Ovary (tissue), 9 donors: ENCODE results near the gene SPATC1L. TPM values are rescaled to one million over a fixed set of nuclear protein-coding genes. Genes with fewer than 3 reads are reported as not detected.

Experiments used
- DNase-seq, 5 donors: peaks; one replicate each; pipeline ENCODE4 v3.0.0-alpha.2; 2019 to 2020
- H3K27ac ChIP-seq, 2 donors: fragments of 200-600 bp; one replicate each; pipeline versions ENCODE4 v1.5.1 to v1.8.0; 2019 to 2022
- H3K27me3 ChIP-seq: fragments of 200-600 bp; one replicate; pipeline ENCODE4 v1.8.0; 2022
- H3K36me3 ChIP-seq: fragments of 200-600 bp; sonication (generic); one replicate; pipeline ENCODE4 v1.5.1; 2019
- H3K4me1 ChIP-seq: one replicate; pipeline ENCODE4 v1.8.1; 2013; ENCODE audit warnings: mild to moderate bottlenecking, moderate library complexity; ENCODE audit not compliant: insufficient read depth
- H3K4me3 ChIP-seq: fragments of 200-600 bp; sonication (generic); one replicate; pipeline ENCODE4 v1.5.1; 2017
- H3K9me3 ChIP-seq, 2 donors: fragments of 200-600 bp in 1 of 2; sonication (generic) in 1 of 2; one replicate each; pipeline versions ENCODE4 v1.5.1 to v1.8.1; 2013 to 2019; ENCODE audit warnings: mild to moderate bottlenecking in 1 of 2, moderate library complexity in 1 of 2
- EP300 ChIP-seq: sonication (generic); formaldehyde crosslinking; IDR thresholded peaks from one replicate; pipeline ENCODE4 v1.6.1; 2017; ENCODE audit warnings: antibody characterized with exemption
- POLR2A ChIP-seq: fragments of 450-650 bp; IDR thresholded peaks from one replicate; pipeline ENCODE4 v1.6.1; 2017; ENCODE audit warnings: antibody characterized with exemption, mild to moderate bottlenecking, moderate library complexity
- WGBS, 3 donors: extraction: QIAGEN DNeasy Blood & Tissue Kit in 1 of 3; methylation state at CpG; one replicate each; pipeline versions ENCODE4 v1.1.5 to v1.1.7; 2013 to 2017; 5-methylcytosine and 5-hydroxymethylcytosine counted together
- intact Hi-C, 4 donors: fragments of 100-400 bp; cut with DNase I; formaldehyde crosslinking; loops; one replicate each; pipeline versions ENCODE4 v1.11.0 to v1.15.1; 2022 to 2023
- polyA plus RNA-seq, 2 donors: library from polyadenylated mRNA; stranded (reverse); fragments of 200-250 nt in 1 of 2; fragments of 350-450 nt in 1 of 2; fragmentation: Illumina TruSeq in 1 of 2; extraction: RNeasy Lipid Tissue Mini Kit (QIAGEN cat#74804) in 1 of 2; gene quantifications; one replicate each; pipeline ENCODE4 v1.2.3, GENCODE V29; 2013 to 2014
- total RNA-seq, 7 donors: library from RNA; depleted of rRNA in 2 of 7; stranded (reverse); fragments of >200 nt in 2 of 7; fragmentation: NEBNext Ultra II Directional in 3 of 7; extraction: Animal tissue kit (Norgen Biotek cat#: 25700) in 3 of 7; gene quantifications; one replicate each; pipeline versions ENCODE4 v1.1.0 to v1.2.4, GENCODE V29; 2016 to 2023
- TF ChIP-seq, protein P1 (sequence below), 3 donors: fragments of 450-650 bp in 2 of 3; fragments of 200-600 bp in 1 of 3; IDR thresholded peaks; one replicate each; pipeline versions ENCODE4 v1.5.1 to v1.8.0; 2016 to 2022; ENCODE audit warnings: antibody characterized with exemption in 3 of 3, mild to moderate bottlenecking in 1 of 3
- donor health status: DM: no; HTN: no; CAD: no; lungs with moderate emphysema.
- donor health status: DM: no; HTN: no; CAD: no.
- donor health status: Bipolar disorder and iron deficiency.
- donor health status: DM: yes; HTN: yes; CAD: no.
- donor health status: DM: no; HTN: no; CAD: no.
- donor health status: DM: yes; HTN: yes; CAD: no.

The SPATC1L gene
- total and polyA plus RNA-seq, 9 donors, result 2.8 to 21.3 (median 14.9) TPM

DNA sequence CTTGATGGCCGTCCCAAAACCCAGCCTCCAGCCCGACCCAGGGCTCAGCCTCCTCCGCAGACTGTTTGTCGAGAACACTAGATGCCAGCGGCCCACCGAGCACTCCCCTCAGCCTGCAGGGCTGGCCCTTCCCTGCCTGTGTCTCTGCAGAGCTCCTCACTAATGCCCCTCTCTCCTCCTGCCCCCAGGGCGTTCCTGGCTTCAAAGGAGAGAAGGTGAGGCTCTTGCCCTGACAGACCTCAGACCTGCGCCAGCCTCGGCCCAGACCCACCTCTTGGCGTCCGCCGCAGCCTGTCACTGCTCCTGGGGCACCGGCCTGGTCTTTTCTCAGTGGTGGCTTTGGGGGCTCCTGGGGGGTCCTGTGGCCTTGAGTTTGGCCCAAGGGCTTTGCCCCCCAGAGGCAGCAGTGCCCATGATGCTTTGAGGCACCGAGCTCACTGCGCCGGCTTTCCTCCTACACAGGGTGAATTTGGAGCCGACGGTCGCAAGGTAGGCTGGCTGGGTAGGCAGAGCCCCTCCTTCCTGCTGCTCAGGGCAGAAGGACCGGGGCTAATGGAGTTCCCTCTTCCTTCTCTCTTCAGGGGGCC is 68.0 kb downstream of the SPATC1L start:
- TF ChIP-seq EP300 (no peak), POLR2A (no peak)
- TF ChIP-seq, protein P1, sequence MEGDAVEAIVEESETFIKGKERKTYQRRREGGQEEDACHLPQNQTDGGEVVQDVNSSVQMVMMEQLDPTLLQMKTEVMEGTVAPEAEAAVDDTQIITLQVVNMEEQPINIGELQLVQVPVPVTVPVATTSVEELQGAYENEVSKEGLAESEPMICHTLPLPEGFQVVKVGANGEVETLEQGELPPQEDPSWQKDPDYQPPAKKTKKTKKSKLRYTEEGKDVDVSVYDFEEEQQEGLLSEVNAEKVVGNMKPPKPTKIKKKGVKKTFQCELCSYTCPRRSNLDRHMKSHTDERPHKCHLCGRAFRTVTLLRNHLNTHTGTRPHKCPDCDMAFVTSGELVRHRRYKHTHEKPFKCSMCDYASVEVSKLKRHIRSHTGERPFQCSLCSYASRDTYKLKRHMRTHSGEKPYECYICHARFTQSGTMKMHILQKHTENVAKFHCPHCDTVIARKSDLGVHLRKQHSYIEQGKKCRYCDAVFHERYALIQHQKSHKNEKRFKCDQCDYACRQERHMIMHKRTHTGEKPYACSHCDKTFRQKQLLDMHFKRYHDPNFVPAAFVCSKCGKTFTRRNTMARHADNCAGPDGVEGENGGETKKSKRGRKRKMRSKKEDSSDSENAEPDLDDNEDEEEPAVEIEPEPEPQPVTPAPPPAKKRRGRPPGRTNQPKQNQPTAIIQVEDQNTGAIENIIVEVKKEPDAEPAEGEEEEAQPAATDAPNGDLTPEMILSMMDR (IDR thresholded peaks at IDR 0.05), result no peak
- 80 to 93% (median 85%) methylated on average over 16 to 20 of the region's 20 CpGs for WGBS, 3 donors
- intact Hi-C loops, result no loop called here
- Histone ChIP-seq H3K4me3 (no peak overlapping the region), H3K4me1 (no peaks in the 10 kb centered on the region), H3K27me3 (no peaks in the 10 kb centered on the region), H3K36me3 (no peaks in the 10 kb centered on the region), H3K9me3 (no peaks in the 10 kb centered on the region), H3K27ac (no peak overlapping the region)
- DNase-seq, result peak in 3 of 5 donors; percentile 6 to 34 (median 15)

DNA sequence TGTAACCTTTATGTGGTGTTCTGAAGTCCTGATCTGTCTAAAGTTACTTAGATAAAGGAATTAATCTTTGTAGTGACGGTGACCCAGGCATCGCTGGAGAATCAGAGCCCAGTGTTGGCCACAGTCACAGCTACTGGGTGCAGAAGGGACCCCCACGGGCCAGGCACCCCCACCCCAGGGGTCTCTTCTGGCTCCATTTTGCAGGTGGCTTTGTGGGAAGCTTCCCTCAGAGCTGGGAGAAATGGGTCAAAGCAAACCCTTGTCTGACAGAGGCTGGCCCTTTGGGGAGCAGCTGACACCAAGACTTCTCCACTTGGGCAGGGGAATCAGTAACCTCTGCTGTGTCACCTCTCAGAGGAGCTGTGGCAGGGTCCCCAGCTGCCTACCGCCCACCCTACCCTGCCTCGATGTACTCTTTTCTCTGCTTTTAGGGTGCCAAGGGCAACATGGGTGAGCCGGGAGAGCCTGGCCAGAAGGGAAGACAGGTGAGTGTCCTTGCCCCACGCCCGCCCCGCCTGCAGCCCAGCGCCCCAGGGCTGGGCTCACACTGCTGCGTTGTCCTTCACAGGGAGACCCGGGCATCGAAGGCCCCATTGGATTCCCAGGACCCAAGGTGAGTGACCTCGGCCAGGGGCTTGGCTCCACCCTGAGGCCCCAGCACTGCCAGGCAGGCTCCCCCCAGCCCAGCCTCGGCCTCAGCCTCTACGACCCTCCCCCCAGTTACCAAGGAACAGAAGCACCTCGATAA is 68.6 kb downstream of the SPATC1L start:
- Histone ChIP-seq H3K27me3 (no peaks in the 10 kb centered on the region), H3K4me3 (no peak overlapping the region), H3K9me3 (no peaks in the 10 kb centered on the region), H3K36me3 (no peaks in the 10 kb centered on the region), H3K4me1 (peaks cover 5% of the 10 kb centered on the region), H3K27ac (no peak overlapping the region)
- peak in 4 of 5 donors; percentile 6 to 20 (median 14) for DNase-seq
- intact Hi-C loops, result no loop called here
- WGBS, 3 donors, result 85 to 88% (median 86%) methylated on average over 17 of the region's 17 CpGs
- no peak for TF ChIP-seq POLR2A
- TF ChIP-seq EP300, result no peak
- TF ChIP-seq, protein P1 (IDR thresholded peaks at IDR 0.05), result no peak

DNA sequence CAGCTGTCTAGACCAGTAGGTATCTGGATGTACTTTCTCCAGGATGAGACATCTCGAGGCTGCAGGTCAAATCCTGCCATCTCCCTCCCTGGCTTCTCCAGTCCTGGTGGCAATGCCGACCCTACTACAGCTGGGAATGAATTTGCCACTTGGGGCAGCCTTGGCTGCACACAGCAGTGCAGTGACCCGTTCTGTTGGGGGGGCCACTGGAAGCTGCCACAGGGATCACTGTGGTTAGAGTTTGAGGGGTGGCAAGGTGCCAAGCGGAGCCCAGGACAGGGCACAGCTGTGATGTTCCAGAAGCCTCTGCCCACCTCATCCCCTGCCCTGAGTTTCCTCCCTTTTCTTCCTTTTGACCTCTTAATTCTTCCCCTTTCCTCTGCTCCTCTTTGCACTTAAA is 69.3 kb downstream of the SPATC1L start:
- Histone ChIP-seq H3K36me3 (no peaks in the 10 kb centered on the region), H3K4me3 (no peak overlapping the region), H3K9me3 (no peaks in the 10 kb centered on the region), H3K27me3 (no peaks in the 10 kb centered on the region), H3K4me1 (peaks cover 10% of the 10 kb centered on the region), H3K27ac (no peak overlapping the region)
- 96 to 99% (median 97%) methylated on average over 4 of the region's 4 CpGs for WGBS, 3 donors
- intact Hi-C loops, result loop anchor here in 2 of 4 donors (5.0 kb wide), 1 partner anchor 143 kb away; no protein-coding TSS in a partner anchor
- peak; percentile 16 to 43 (median 31) for DNase-seq
- TF ChIP-seq EP300 (no peak), POLR2A (no peak)
- TF ChIP-seq, protein P1 (IDR thresholded peaks at IDR 0.05), result no peak

DNA sequence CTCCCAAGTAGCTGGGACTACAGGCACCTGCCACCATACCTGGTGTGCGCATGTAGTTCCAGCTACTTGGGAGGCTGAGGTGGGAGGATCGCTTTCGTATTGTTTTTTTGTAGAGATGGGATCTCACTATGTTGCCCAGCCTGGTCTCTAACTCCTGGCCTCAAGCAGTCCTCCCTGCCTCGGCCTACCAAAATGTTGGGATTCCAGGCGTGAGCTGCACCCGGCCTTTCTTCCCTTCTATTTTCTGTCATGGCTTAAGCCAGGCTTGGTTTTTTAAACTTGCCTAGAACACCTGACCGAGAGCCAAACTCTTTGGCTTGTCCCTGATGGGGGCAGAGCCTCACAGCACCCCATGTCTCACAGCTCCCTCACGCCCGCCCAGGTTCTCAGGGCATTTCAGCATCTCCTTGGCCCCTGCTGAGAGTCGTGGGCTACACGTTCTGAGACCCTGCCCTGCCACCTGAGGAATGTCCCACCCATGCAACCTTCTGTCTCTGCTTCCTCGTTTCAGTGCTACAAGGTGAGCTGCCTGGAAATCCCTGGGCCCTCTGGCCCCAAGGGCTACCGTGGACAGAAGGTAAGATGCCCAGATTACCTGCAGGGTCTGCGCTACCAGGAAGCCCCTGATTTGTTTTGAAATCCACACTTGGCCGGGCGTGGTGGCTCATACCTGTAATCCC is 70.6 kb downstream of the SPATC1L start:
- H3K36me3 ChIP-seq, result no peaks in the 10 kb centered on the region
- no peaks in the 10 kb centered on the region for H3K9me3 ChIP-seq
- no peak overlapping the region for H3K4me3 ChIP-seq
- 94 to 95% (median 95%) methylated on average over 16 of the region's 16 CpGs for WGBS, 3 donors
- H3K4me1 ChIP-seq, result peaks cover 11% of the 10 kb centered on the region
- TF ChIP-seq EP300 (no peak), POLR2A (no peak)
- TF ChIP-seq, protein P1 (IDR thresholded peaks at IDR 0.05), result no peak
- no peak overlapping the region for H3K27ac ChIP-seq
- H3K27me3 ChIP-seq, result no peaks in the 10 kb centered on the region
- intact Hi-C loops, result loop anchor here in 2 of 4 donors (5.0 kb wide), 1 partner anchor 141 kb away; no protein-coding TSS in a partner anchor
- DNase-seq, result peak in 3 of 5 donors; percentile 7 to 28 (median 14)
